B cell (primary cell): ENCODE measurements around the gene RTN4IP1. TPM values are rescaled to one million over a fixed set of nuclear protein-coding genes. Genes with fewer than 3 reads are reported as not detected.
A peak's percentile ranks its signal among the peaks of the same experiment; 100 is the strongest.

Source experiments
- ATAC-seq: fragments of 200-7000 bp; cut with Tn5 transposase; one replicate; pipeline ENCODE4 v1.10.0; 2021; ENCODE audit warnings: low read depth, mild to moderate bottlenecking, moderate number of reproducible peaks, moderate library complexity
- CTCF ChIA-PET: fragments of 350-600 bp; sonication (Branson Sonifier 250); formaldehyde crosslinking; loops from one replicate; lab custom pipeline; 2021; ENCODE audit warnings: antibody characterized with exemption, inconsistent platforms; lab: Charles Lee
- POLR2A ChIA-PET: fragments of 350-600 bp; sonication (Branson Sonifier 250); formaldehyde crosslinking; loops from one replicate; lab custom pipeline; 2021; ENCODE audit warnings: antibody characterized with exemption; lab: Charles Lee
- DNase-seq: peaks from one replicate; pipeline ENCODE4 v3.0.0; 2013
- H2AFZ ChIP-seq: 2 replicates; pipeline ENCODE4 v1.6.1; 2012; ENCODE audit warnings: mild to moderate bottlenecking, low read depth, low read length; ENCODE audit not compliant: insufficient read depth, poor library complexity, severe bottlenecking
- H3K27ac ChIP-seq, 2 donors: 1 replicate in 1 of 2; 2 replicates in 1 of 2; pipeline ENCODE4 v1.5.1; 2012 to 2013; ENCODE audit warnings: low read length in 2 of 2, mild to moderate bottlenecking in 2 of 2, moderate library complexity in 1 of 2
- H3K27me3 ChIP-seq, 4 experiments: fragments of 200-600 bp in 1 of 4; sonication (generic) in 1 of 4; replicated peaks in 1 of 4; 1 replicate in 2 of 4; 2 replicates in 2 of 4; pipeline versions ENCODE4 v1.6.1 to v1.7.0; 2013 to 2016; ENCODE audit warnings: low read length in 3 of 4, mild to moderate bottlenecking in 2 of 4, mixed read lengths in 1 of 4, moderate library complexity in 1 of 4; ENCODE audit not compliant: insufficient read depth in 4 of 4, control insufficient read depth in 3 of 4; ENCODE audit errors: control extremely low read depth in 1 of 4
- H3K36me3 ChIP-seq, 2 experiments: replicated peaks in 1 of 2; 1 replicate in 1 of 2; 2 replicates in 1 of 2; pipeline versions ENCODE4 v1.6.1 to v1.7.1; 2013; ENCODE audit warnings: low read length in 1 of 2; ENCODE audit not compliant: insufficient read depth in 2 of 2, control insufficient read depth in 1 of 2; ENCODE audit errors: control extremely low read depth in 1 of 2, extremely low read depth in 1 of 2
- H3K4me1 ChIP-seq, 2 donors: fragments of 200-600 bp in 1 of 2; sonication (generic) in 1 of 2; 1 replicate in 1 of 2; 2 replicates in 1 of 2; pipeline versions ENCODE4 v1.5.1 to v1.6.1; 2013 to 2017; ENCODE audit warnings: low read length in 2 of 2; ENCODE audit not compliant: control insufficient read depth in 2 of 2, insufficient read depth in 2 of 2
- H3K4me2 ChIP-seq: replicated peaks from 2 replicates; pipeline ENCODE3; 2012; ENCODE audit warnings: mild to moderate bottlenecking, low read depth, low read length; ENCODE audit not compliant: poor library complexity, severe bottlenecking
- H3K4me3 ChIP-seq, 5 experiments: fragments of 200-600 bp in 1 of 5; sonication (generic) in 1 of 5; 1 replicate in 3 of 5; 2 replicates in 2 of 5; pipeline versions ENCODE4 v1.5.1 to v1.7.0; 2011 to 2016; ENCODE audit warnings: low read length in 4 of 5, mild to moderate bottlenecking in 4 of 5, low read depth in 2 of 5, control low read depth in 1 of 5, moderate library complexity in 1 of 5; ENCODE audit not compliant: insufficient read depth in 1 of 5; ENCODE audit errors: control extremely low read depth in 1 of 5, extremely low read depth in 1 of 5
- H3K79me2 ChIP-seq: fragments of 200-600 bp; sonication (generic); one replicate; pipeline ENCODE4 v1.6.0; 2016; ENCODE audit warnings: low read length; ENCODE audit not compliant: control insufficient read depth, insufficient read depth
- H3K9ac ChIP-seq: fragments of 200-600 bp; sonication (generic); 2 replicates; pipeline ENCODE4 v1.6.1; 2017; ENCODE audit warnings: mild to moderate bottlenecking, low read length, moderate library complexity
- H3K9me3 ChIP-seq, 3 donors: one replicate each; pipeline versions ENCODE4 v1.6.1 to v1.7.1; 2013; ENCODE audit warnings: low read length in 2 of 3; ENCODE audit not compliant: control insufficient read depth in 2 of 3, insufficient read depth in 1 of 3; ENCODE audit errors: control extremely low read depth in 1 of 3
- H4K20me1 ChIP-seq: 2 replicates; pipeline ENCODE4 v1.6.0; 2012; ENCODE audit warnings: mild to moderate bottlenecking, low read length; ENCODE audit not compliant: insufficient read depth, control insufficient read depth, poor library complexity, severe bottlenecking
- H3K27ac Mint-ChIP-seq: one replicate; pipeline ENCODE4 v1.8.0; 2021; ENCODE audit warnings: mixed read lengths
- H3K27me3 Mint-ChIP-seq: one replicate; pipeline ENCODE4 v1.8.0; 2021; ENCODE audit warnings: mixed read lengths
- H3K4me1 Mint-ChIP-seq: one replicate; pipeline ENCODE4 v1.8.0; 2021; ENCODE audit warnings: mixed read lengths
- H3K4me3 Mint-ChIP-seq: one replicate; pipeline ENCODE4 v1.8.0; 2021; ENCODE audit warnings: mixed read lengths
- H3K9me3 Mint-ChIP-seq: one replicate; pipeline ENCODE4 v1.8.0; 2022; ENCODE audit warnings: mixed read lengths; ENCODE audit not compliant: insufficient read depth
- EZH2 ChIP-seq: IDR thresholded peaks from 2 replicates; pipeline ENCODE4 v1.6.1; 2012; ENCODE audit warnings: borderline replicate concordance, low read depth, mild to moderate bottlenecking, moderate library complexity, low read length; ENCODE audit not compliant: insufficient read depth, poor library complexity, severe bottlenecking
- WGBS: methylation state at CpG from one replicate; pipeline ENCODE4 v1.1.5; 2013; ENCODE audit warnings: missing lambda C conversion rate; ENCODE audit not compliant: insufficient coverage; 5-methylcytosine and 5-hydroxymethylcytosine counted together
- intact Hi-C: fragments of 100-400 bp; cut with micrococcal nuclease; formaldehyde crosslinking; loops from one replicate; pipeline ENCODE4 v1.10.0; 2022
- polyA plus RNA-seq: library from polyadenylated mRNA; depleted of rRNA; stranded (reverse); fragments of >200 nt; gene quantifications from 2 replicates; pipeline ENCODE4 v1.2.3, GENCODE V29; 2012
- total RNA-seq, 2 donors: library from RNA; stranded (reverse); fragments of 120-200 nt in 1 of 2; gene quantifications; 1 replicate in 1 of 2; 2 replicates in 1 of 2; pipeline versions ENCODE4 v1.2.3 to v1.2.4, GENCODE V29; 2013 to 2022
- TF ChIP-seq, protein P1 (sequence below): fragments of 200-600 bp; IDR thresholded peaks from one replicate; pipeline ENCODE4 v1.8.0; 2022; ENCODE audit warnings: antibody characterized with exemption, mild to moderate bottlenecking

RTN4IP1 gene
- total and polyA plus RNA-seq, 2 donors (not counting 1 experiment from before 2014, with no cell fraction given): 9.4 to 12.1 TPM

DNA sequence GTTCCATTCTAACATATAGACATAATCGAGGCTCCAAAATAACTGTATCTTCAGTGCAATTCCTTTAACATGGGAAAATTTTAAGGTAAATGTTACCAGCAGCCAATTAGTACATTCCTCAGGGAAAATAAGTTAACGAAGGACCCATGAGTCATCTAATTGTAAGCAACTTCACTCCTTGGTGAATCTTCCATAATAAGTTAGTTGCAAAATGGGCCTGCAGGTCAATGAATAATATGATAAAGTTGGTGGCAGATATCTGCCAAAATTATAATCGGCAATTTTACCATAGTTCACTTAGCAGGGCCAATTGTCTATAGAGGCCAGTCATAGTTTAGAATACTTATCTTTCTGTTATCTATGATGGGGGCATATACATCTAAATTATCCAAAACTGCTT lies 42.4 kb upstream of the RTN4IP1 start:
- Histone ChIP-seq H3K4me1 (peaks cover 18 to 19% of the 10 kb centered on the region in 2 donors), H4K20me1 (no peaks in the 10 kb centered on the region), H3K9ac (no peak overlapping the region), H3K27me3 (no peaks in the 10 kb centered on the region), H3K27ac (peak overlapping the region in 1 of 2 donors; percentile 9), H2AFZ (no peak overlapping the region), H3K4me3 (no peak overlapping the region), H3K4me2 (no peak overlapping the region), H3K9me3 (peaks cover 0 to 18% (median 0%) of the 10 kb centered on the region in 3 donors), H3K79me2 (peaks cover 4% of the 10 kb centered on the region), H3K36me3 (no peaks in the 10 kb centered on the region)
- ChIA-PET CTCF (no interaction called here), POLR2A (no interaction called here)
- Mint-ChIP-seq H3K27me3 (no peaks in the 10 kb centered on the region), H3K27ac (no peak overlapping the region), H3K4me3 (no peak overlapping the region), H3K4me1 (peaks cover 38% of the 10 kb centered on the region), H3K9me3 (no peaks in the 10 kb centered on the region)
- no CpG with 5 or more reads among the region's 3 CpGs for WGBS
- TF ChIP-seq EZH2: no peak
- TF ChIP-seq, protein P1, sequence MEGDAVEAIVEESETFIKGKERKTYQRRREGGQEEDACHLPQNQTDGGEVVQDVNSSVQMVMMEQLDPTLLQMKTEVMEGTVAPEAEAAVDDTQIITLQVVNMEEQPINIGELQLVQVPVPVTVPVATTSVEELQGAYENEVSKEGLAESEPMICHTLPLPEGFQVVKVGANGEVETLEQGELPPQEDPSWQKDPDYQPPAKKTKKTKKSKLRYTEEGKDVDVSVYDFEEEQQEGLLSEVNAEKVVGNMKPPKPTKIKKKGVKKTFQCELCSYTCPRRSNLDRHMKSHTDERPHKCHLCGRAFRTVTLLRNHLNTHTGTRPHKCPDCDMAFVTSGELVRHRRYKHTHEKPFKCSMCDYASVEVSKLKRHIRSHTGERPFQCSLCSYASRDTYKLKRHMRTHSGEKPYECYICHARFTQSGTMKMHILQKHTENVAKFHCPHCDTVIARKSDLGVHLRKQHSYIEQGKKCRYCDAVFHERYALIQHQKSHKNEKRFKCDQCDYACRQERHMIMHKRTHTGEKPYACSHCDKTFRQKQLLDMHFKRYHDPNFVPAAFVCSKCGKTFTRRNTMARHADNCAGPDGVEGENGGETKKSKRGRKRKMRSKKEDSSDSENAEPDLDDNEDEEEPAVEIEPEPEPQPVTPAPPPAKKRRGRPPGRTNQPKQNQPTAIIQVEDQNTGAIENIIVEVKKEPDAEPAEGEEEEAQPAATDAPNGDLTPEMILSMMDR: no peak
- ATAC-seq (no peak), DNase-seq (no peak)
- intact Hi-C loops: no loop called here

DNA sequence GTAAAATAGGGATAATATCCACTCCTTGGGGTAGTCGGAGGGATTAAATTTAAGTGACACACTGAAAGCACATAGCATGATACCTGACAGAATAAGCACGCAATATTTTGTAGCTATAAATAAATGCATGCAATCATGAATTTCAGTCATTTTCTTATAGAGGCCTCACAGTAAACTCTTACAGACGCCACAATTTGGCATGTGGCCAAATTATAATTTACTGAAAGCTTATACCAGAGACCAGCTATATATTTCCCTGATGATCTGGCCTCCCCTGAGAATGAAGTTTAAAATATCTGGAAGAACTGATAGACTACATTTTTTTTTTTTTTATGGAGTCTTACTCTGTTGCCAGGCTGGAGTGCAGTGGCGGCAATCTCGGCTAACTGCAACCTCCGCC lies 40.9 kb upstream of the RTN4IP1 start:
- H3K4me1 Mint-ChIP-seq: peaks cover 44% of the 10 kb centered on the region
- no peak overlapping the region for H3K27ac ChIP-seq
- H3K27me3 Mint-ChIP-seq: no peaks in the 10 kb centered on the region
- TF ChIP-seq, protein P1: no peak
- no peak for TF ChIP-seq EZH2
- no peak overlapping the region for H3K4me3 Mint-ChIP-seq
- no peaks in the 10 kb centered on the region for H3K27me3 ChIP-seq
- no peak overlapping the region for H3K4me2 ChIP-seq
- DNase-seq: no peak
- CTCF ChIA-PET: interaction anchor here (0.9 to 1.3 kb wide), 4 partner anchors 10 to 62 kb away, joined by 3 to 4 read pairs (median 4); no protein-coding TSS in a partner anchor
- peaks cover 0 to 15% (median 1%) of the 10 kb centered on the region in 3 donors for H3K9me3 ChIP-seq
- H3K79me2 ChIP-seq: peaks cover 4% of the 10 kb centered on the region
- 100% methylated on average over 3 of the region's 6 CpGs for WGBS
- no peak for ATAC-seq
- H3K9ac ChIP-seq: no peak overlapping the region
- H3K9me3 Mint-ChIP-seq: no peaks in the 10 kb centered on the region
- POLR2A ChIA-PET: interaction anchor here (0.6 to 1.1 kb wide), 6 partner anchors 11 to 1228 kb away, joined by 3 to 4 read pairs (median 3); no protein-coding TSS in a partner anchor
- peaks cover 31 to 33% of the 10 kb centered on the region in 2 donors for H3K4me1 ChIP-seq
- peaks cover 3 to 6% of the 10 kb centered on the region in 2 experiments for H3K36me3 ChIP-seq
- no peaks in the 10 kb centered on the region for H4K20me1 ChIP-seq
- H3K27ac Mint-ChIP-seq: peak overlapping the region; percentile 10
- H3K4me3 ChIP-seq: no peak overlapping the region
- intact Hi-C loops: no loop called here
- no peak overlapping the region for H2AFZ ChIP-seq
